ENCODE measurements around the gene ARL4D.
"Not testable (repeated sequence)": the region's sequence is repeated elsewhere in the genome, so short reads cannot be mapped to it uniquely, and the experiment has no call there.

The ARL4D gene

DNA sequence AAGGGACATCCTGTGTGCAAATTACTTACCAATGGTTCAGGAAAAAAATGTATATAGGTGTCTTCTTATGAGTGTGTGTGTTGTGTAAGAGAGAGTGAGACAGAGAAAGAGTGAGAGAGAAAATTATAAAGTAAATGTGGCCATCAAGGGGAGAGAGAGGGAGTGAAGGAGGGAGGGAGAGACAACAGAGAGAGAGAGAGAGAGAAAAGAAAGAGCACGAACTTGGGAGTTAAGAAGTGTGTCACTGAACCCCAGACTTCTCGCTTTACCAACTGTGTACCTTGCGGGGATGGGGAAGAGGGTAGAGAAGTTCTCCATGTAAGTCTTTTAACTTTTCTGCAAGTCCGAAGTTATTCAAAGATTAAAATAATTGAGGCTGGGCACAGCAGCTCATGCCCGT is 28.8 kb upstream of the ARL4D start:
- no peak for DNase-seq (ENCODE audit: low read depth in 2 of 2)

GRCh38 chr17:43371227-43371821 is 27.5 kb upstream of the ARL4D start:
- DNase-seq (ENCODE audit: low read depth in 2 of 2) = no peak

DNA sequence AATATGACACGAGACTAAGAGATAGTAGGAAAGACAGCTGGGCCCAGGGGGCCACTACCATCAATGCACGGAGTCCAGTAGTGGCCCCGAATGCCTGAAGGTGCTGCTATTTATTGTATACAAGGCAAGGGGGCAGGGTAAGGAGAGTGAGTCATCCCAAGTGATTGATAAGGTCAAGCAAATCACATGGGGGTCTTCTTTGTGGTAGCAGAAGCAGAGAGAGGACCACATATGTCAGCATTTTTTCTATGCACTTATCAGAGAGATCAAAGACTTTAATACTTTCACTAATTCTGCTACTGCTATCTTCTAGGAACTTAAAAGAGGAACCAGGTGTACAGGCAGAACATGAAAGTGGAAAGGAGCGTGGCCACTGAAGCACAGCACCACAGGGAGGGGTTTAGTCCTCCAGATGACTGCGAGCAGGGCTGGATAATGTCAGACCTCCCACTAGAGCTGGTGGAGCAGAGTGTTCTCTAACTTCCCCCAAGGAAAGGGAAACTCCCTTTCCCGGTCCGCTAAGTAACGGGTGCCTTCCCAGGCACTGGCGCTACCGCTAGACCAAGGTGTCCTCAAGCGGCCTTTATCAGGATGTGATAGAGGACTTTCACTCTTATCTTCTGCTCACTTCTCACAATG is 26.4 kb upstream of the ARL4D start:
- no peak for DNase-seq (ENCODE audit: low read depth in 2 of 2)

GRCh38 chr17:43373356-43373755 is 25.4 kb upstream of the ARL4D start:
- DNase-seq (ENCODE audit: low read depth in 2 of 2) = no peak

DNA sequence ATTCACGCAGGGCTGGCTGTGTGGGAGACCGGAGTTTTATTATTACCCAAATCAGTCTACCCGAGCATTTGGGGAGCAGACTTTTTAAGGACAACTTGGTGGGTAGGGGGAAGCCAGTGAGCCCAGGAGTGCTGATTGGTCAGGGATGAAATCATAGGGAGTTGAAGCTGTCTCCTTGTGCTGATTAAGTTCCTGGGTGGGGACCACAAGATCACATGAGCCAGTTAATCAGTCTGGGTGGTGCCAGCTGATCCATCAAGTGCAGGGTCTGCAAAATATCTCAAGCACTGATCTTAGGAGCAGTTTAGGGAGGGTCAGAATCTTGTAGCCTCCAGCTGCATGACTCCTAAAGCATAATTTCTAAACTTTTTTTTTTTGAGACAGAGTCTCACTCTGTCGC is 22.9 kb upstream of the ARL4D start:
- DNase-seq (ENCODE audit: low read depth in 2 of 2) = not testable (repeated sequence)

GRCh38 chr17:43377056-43377810 is 21.6 kb upstream of the ARL4D start:
- no peak for DNase-seq (ENCODE audit: low read depth in 2 of 2)

DNA sequence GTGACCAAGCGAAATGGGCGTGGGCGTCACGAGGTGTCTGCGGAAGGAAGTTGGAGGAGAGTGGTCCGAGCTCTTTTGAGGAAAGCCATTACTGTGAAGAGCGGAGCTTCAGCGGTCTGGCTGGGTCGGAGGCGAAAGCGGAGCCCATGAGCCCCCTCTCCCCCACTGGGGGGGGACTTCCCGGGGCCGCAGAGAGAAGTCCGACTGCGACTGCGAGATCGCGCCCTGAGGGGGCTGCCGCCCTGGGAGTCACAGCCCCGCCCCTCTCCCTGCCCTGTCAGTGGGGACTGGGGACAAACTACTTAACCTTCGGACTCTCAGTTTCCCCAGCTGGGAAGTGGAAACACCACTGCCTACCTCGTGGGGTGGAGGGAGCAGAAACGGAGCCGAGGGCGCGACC is 20.0 kb upstream of the ARL4D start:
- no peak for DNase-seq (ENCODE audit: low read depth in 2 of 2)

DNA sequence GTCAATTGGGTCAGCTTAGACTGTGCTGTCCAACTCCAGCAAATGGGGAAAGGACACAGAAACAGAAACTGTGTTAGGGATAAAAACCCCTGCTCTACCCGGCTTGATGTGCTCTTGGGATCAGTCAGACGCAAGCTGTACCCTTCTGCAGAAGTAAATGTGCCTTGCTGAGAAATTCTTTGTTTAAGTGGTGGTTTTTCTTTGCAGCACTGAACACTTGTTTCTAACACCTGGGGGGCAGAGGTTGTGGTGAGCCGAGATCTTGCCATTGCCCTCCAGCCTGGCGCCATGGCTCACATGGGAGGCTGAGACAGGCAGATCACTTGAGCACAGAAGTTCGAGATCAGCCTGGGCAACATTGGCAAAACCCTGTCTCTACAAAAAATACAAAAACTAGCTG is 18.5 kb upstream of the ARL4D start:
- no peak for DNase-seq (ENCODE audit: low read depth in 2 of 2)

GRCh38 chr17:43381204-43381603 is 17.6 kb upstream of the ARL4D start:
- no peak for DNase-seq (ENCODE audit: low read depth in 2 of 2)

DNA sequence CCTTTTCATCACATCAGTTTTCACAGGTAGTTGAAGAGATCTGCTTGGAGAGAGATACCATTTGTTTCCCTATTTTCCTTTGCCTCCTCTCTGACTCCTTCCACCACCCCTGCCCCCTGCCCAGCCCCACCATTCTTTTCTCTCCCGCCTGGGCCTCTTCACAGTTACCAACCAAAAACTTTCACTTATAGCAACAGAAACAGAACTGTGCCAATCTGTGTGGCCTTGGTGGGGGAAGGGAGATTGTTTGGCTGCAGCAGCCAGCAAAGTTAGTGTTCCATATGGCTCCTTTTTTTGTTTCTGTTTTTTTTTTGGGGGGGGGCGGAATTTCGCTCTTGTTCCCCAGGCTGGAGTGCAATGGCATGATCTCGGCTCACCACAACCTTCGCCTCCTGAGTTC is 17.2 kb upstream of the ARL4D start:
- DNase-seq (ENCODE audit: low read depth in 2 of 2) = no peak

DNA sequence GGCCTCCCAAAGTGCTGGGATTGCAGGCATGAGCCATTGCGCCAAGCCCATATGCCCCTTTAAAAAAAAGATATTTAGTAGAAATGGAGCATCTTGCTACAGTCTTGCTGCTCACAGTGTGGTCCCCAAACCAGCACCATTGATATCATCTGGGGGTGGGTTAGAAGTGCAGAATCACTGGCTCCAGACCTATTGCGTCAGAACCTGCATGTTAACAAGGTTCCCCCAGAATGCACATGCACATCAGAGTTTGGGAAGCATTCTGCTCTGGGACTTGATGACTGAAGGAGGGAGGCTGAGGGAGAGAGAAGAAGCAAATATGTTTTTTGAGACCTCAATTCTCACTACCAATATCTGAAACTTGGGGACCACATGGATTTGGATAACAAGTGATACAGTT is 16.0 kb upstream of the ARL4D start:
- DNase-seq (ENCODE audit: low read depth in 2 of 2) = no peak

- DNase-seq (ENCODE audit: low read depth in 2 of 2) = no peak
Observed at GRCh38 chr17:43383372-43383771, 15.4 kb upstream of the ARL4D start.

DNA sequence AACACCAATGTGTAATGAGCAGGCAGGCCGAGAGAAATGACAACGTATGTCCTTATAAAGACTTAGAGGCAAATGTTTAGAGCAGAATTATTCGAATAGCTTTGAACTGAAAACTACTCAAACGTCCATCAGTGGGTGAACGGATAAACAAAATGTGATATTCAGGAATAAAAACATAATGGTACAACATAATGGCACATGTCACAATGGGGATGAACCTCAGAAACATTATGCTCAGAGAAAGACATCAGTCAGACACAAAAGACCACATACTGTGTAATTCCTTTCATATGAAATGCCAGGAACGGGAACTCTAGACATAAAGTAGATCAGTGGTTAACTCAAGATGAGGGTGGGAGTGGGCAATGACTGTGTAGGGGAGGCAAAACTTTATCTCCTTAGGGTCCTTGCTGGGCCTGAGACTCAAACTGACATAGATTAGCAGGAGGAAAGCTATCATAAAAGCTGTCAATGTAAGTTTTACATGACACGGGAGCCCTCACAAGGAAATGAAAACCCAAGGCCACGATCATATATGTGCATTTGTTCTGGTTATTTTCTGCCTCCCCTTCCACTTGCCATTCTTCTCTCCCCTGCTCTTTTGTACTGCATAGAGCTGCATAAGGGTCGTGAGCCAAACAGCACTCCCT is 14.8 kb upstream of the ARL4D start:
- DNase-seq (ENCODE audit: low read depth in 2 of 2) = no peak

GRCh38 chr17:43384476-43384862 is 14.3 kb upstream of the ARL4D start:
- DNase-seq (ENCODE audit: low read depth in 2 of 2) = no peak

DNA sequence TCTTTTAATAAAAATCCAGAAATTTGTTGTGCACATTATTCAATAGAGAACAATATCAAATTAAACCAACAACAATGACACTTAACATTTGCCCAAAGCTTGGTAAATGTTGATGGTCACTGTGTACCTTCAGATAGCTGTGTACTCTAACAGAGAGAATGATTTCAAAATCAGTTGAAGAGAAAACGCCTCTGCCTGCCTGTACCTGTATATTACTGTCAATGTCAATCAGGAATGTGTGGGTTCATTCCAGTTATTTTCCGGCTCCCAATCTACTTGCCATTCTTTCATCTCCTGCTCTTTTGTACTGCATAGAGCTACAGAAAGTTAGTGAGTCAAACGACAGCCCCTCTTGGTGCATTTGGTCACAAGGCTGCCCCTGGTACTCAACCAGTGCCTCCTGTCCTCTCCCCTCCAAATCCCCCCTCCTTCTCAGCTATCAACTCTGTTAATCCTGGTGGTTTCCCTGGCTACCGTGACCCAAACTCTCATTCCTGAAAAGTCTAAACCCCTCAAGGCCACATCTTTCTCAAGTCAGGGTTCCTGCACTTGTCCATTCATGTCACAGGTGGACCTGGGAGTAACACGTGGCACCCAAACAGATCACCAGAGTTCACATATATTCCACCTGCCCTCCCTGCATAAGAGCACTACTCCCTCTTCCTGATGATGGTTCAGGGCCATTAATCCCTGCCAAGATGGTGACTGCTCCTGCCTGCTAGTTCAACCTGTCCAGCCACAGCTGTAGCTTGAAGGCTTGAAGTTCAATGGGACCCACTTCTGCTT is 13.6 kb upstream of the ARL4D start:
- DNase-seq (ENCODE audit: low read depth in 2 of 2) = no peak

DNA sequence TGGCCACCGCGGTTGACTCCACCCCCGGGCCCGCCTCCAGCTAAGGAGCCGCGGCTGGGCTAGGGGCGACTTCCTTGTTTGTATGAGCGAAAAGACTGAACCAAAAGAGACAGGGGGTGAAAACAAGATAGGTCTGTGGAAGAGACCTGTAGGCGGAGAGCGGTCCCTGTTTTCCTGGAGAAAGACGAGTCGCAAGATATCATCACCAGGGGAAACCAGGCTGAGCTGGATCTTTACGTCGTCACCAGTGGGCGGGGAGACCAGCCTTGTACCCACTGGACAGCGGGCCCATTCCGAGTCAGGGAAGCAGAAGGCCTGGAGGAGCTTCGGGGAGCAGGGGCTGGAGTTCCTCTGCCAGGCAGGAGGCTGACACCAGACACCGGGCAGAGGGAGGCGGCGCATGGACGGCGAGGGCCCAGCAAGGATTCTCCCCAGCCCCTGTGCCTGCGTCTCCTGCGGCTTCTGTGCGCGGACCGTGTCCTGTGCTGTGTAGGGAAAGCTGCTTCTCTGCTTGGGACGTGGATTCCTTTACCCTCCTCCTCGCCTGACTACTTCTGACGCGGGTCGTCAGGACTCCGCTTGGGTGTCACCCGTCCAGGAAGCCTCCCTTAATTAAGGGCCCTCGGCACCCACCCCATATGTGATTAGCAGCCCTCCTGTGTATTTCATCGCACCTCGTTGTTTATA is 10.3 kb upstream of the ARL4D start:
- DNase-seq (ENCODE audit: low read depth in 2 of 2) = peak; percentile 85 to 86

- peak; percentile 50 to 63 for DNase-seq (ENCODE audit: low read depth in 2 of 2)
Observed at GRCh38 chr17:43389046-43389947, 9.5 kb upstream of the ARL4D start.

DNA sequence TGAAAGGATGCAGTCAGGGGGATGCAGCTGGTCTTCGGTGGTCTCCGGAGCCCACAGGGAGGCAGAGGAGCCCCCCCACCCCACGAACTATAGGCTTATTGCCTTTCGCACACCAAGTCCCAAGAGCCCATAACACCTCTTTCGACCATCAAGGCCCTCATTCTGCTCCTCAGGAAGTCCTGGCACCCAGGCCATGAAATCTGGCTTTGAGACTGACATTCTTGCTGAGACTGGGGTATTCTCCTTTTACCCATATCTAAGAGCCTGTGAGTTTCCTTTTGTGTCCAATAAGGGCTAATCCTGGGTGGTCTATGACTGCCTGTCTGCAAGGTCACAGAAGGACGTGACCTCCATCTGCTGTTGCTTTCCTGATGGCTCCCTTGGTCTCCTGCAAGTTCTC is 6.4 kb upstream of the ARL4D start:
- DNase-seq (ENCODE audit: low read depth in 2 of 2) = no peak

- peak; percentile 86 to 90 for DNase-seq (ENCODE audit: low read depth in 2 of 2)
Observed at GRCh38 chr17:43393944-43394482, 4.8 kb upstream of the ARL4D start.

GRCh38 chr17:43394696-43395095 is 4.1 kb upstream of the ARL4D start:
- not testable (repeated sequence) for DNase-seq (ENCODE audit: low read depth in 2 of 2)

Data from activated CD4-positive, alpha-beta T cell treated with anti-CD3 and anti-CD28 coated beads for 24 hours (primary cell).